HG03066 (cell line): ENCODE results near the gene NOXA1.

ENCODE experiments used
- ATAC-seq: cut with Tn5 transposase; IDR thresholded peaks from one replicate; pipeline ENCODE4 v1.9.1; 2021; ENCODE audit warnings: low read depth; ENCODE audit not compliant: unreplicated experiment

The NOXA1 gene

GRCh38 chr9:137452761-137453642, 29.8 kb downstream of the NOXA1 start:
- ATAC-seq = no peak

- ATAC-seq = no peak
Measured at GRCh38 chr9:137453643-137454081, 30.5 kb downstream of the NOXA1 start.

- ATAC-seq = no peak
Measured at GRCh38 chr9:137454145-137454596, 31.0 kb downstream of the NOXA1 start.

GRCh38 chr9:137454597-137455358, 31.6 kb downstream of the NOXA1 start:
- no peak for ATAC-seq

GRCh38 chr9:137455359-137455991, 32.3 kb downstream of the NOXA1 start:
- ATAC-seq = no peak

GRCh38 chr9:137456061-137456863, 33.1 kb downstream of the NOXA1 start:
- ATAC-seq = no peak

- no peak for ATAC-seq
Measured at GRCh38 chr9:137456864-137457405, 33.7 kb downstream of the NOXA1 start.

GRCh38 chr9:137457406-137458193, 34.4 kb downstream of the NOXA1 start:
- ATAC-seq = no peak

GRCh38 chr9:137458194-137459151, 35.3 kb downstream of the NOXA1 start:
- no peak for ATAC-seq

- peak; percentile 58 for ATAC-seq
Measured at GRCh38 chr9:137459152-137459600, 36.0 kb downstream of the NOXA1 start, which contains the start of gene NSMF. TSS of gene NSMF (minus strand) at chr9:137459334. CDS start at chr9:137459102, 232 bp downstream.

- ATAC-seq = no peak
Measured at GRCh38 chr9:137459601-137460362, 36.6 kb downstream of the NOXA1 start.

GRCh38 chr9:137460363-137461315, 37.4 kb downstream of the NOXA1 start:
- no peak for ATAC-seq

- no peak for ATAC-seq
Measured at GRCh38 chr9:137461316-137461662, 38.1 kb downstream of the NOXA1 start.

GRCh38 chr9:137461663-137462395, 38.6 kb downstream of the NOXA1 start:
- peak; percentile 46 for ATAC-seq

GRCh38 chr9:137462396-137462985, 39.3 kb downstream of the NOXA1 start:
- ATAC-seq = no peak
